NCI-H1105 treated with DMSO at 0.1 percent for 48 hours (cell line): Measurements from ENCODE around the gene VIPR2.
"Not testable (repeated sequence)": the region's sequence is repeated elsewhere in the genome, so short reads cannot be mapped to it uniquely, and the experiment has no call there.

Experiments used
- DNase-seq: peaks from one replicate; lab custom pipeline; 2025; lab: John Stamatoyannopoulos, UW

Gene VIPR2

GRCh38 chr7:158985583-158985982 lies 159.1 kb downstream of the VIPR2 start:
- no peak for DNase-seq

- DNase-seq, result not testable (repeated sequence)
Observed at GRCh38 chr7:158984007-158984406, 160.7 kb downstream of the VIPR2 start.

- DNase-seq, result not testable (repeated sequence)
Observed at GRCh38 chr7:158982080-158982479, 162.6 kb downstream of the VIPR2 start.

- no peak for DNase-seq
Observed at GRCh38 chr7:158979635-158980351, 164.9 kb downstream of the VIPR2 start.

- no peak for DNase-seq
Observed at GRCh38 chr7:158979023-158979529, 165.6 kb downstream of the VIPR2 start.
